Measurements from ENCODE around the gene NMB.

DNA sequence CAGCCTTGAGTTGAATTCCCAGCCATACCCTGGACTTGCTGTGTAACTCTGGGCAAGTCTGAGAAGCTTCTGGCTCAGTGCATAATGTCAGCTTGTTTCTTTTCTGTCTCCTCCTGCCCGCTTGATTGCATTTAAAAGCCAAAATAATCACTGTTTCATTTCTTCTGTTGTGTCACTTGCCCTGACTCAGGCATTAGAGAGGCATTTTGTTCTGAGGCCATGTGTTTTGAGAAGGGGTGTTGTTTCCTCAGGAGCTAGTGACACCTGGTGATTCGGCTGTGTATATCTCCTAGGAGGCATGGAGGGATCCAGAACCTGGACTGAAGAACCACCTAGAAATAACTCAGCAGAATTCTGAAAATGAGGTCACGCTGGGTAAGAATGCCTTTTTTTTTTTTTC is 19.9 kb downstream of the NMB start:
- TF ChIP-seq POLR2A (IDR thresholded peaks at IDR 0.05; ENCODE audit: low read depth, low read length) (no peak), POLR2AphosphoS5 (IDR thresholded peaks at IDR 0.05; ENCODE audit: low read depth, low read length) (no peak)
